ENCODE data around the gene PTPRK.
A peak's percentile ranks its signal among the peaks of the same experiment; 100 is the strongest.
"Not testable (repeated sequence)": the region's sequence is repeated elsewhere in the genome, so short reads cannot be mapped to it uniquely, and the experiment has no call there.

PTPRK gene

GRCh38 chr6:128437685-128438084 lies 82.7 kb downstream of the PTPRK start:
- DNase-seq: no peak

- not testable (repeated sequence) for DNase-seq
Measured at GRCh38 chr6:128434752-128435151, 85.6 kb downstream of the PTPRK start.

GRCh38 chr6:128432394-128432793 lies 88.0 kb downstream of the PTPRK start:
- no peak for DNase-seq

GRCh38 chr6:128427139-128427538 lies 93.3 kb downstream of the PTPRK start:
- DNase-seq: no peak

- DNase-seq: no peak
Measured at GRCh38 chr6:128425856-128426255, 94.5 kb downstream of the PTPRK start.

- no peak for DNase-seq
Measured at GRCh38 chr6:128422871-128423270, 97.5 kb downstream of the PTPRK start.

- no peak for DNase-seq
Measured at GRCh38 chr6:128422200-128422599, 98.2 kb downstream of the PTPRK start.

- no peak for DNase-seq
Measured at GRCh38 chr6:128421788-128422187, 98.6 kb downstream of the PTPRK start.

GRCh38 chr6:128417698-128418097 lies 102.7 kb downstream of the PTPRK start:
- no peak for DNase-seq

- peak; percentile 14 for DNase-seq
Measured at GRCh38 chr6:128415387-128415786, 105.0 kb downstream of the PTPRK start.

GRCh38 chr6:128414943-128415342 lies 105.5 kb downstream of the PTPRK start:
- DNase-seq: no peak

GRCh38 chr6:128413291-128413690 lies 107.1 kb downstream of the PTPRK start:
- DNase-seq: no peak

GRCh38 chr6:128412680-128413079 lies 107.7 kb downstream of the PTPRK start:
- DNase-seq: no peak

GRCh38 chr6:128410584-128410983 lies 109.8 kb downstream of the PTPRK start:
- DNase-seq: no peak

GRCh38 chr6:128409003-128409402 lies 111.4 kb downstream of the PTPRK start:
- no peak for DNase-seq

- DNase-seq: no peak
Measured at GRCh38 chr6:128406453-128406852, 113.9 kb downstream of the PTPRK start.

GRCh38 chr6:128403618-128404444 lies 116.6 kb downstream of the PTPRK start:
- no peak for DNase-seq

GRCh38 chr6:128400875-128401274 lies 119.5 kb downstream of the PTPRK start:
- no peak for DNase-seq

- DNase-seq: no peak
Measured at GRCh38 chr6:128397996-128398395, 122.4 kb downstream of the PTPRK start.

- no peak for DNase-seq
Measured at GRCh38 chr6:128395596-128395995, 124.8 kb downstream of the PTPRK start.

GRCh38 chr6:128395188-128395587 lies 125.2 kb downstream of the PTPRK start:
- no peak for DNase-seq

GRCh38 chr6:128394167-128394566 lies 126.2 kb downstream of the PTPRK start:
- DNase-seq: no peak

GRCh38 chr6:128389820-128390534 lies 130.4 kb downstream of the PTPRK start:
- no peak for DNase-seq

GRCh38 chr6:128388380-128388779 lies 132.0 kb downstream of the PTPRK start:
- no peak for DNase-seq
